Measurements from ENCODE around the gene ATF5. TPM values are rescaled to one million over a fixed set of nuclear protein-coding genes. Genes with fewer than 3 reads are reported as not detected.
A peak's percentile ranks its signal among the peaks of the same experiment; 100 is the strongest.

The ATF5 gene
- total and polyA plus RNA-seq, 2 of the 13 experiments (the other 11 are each of a cell fraction or from before 2014, with no cell fraction given): 5.2 to 10.3 TPM

GRCh38 chr19:49929121-49929610, at the start of gene ATF5, which contains the start of gene NUP62 (continued):
- TF ChIP-seq ZNF251 (CRISPR knock-in tag; IDR thresholded peaks at IDR 0.05) (no peak; the same call in 1 of the 2 replicates), ZNF713 (CRISPR knock-in tag; IDR thresholded peaks at IDR 0.05) (no peak), ZNF768 (CRISPR knock-in tag; IDR thresholded peaks at IDR 0.05) (peak; percentile 63; the same call in 1 of the 2 replicates), MBNL3 (CRISPR knock-in tag; conservative IDR thresholded peaks at IDR 0.05) (no peak), MLX (CRISPR knock-in tag; IDR thresholded peaks at IDR 0.05) (no peak), SOX6 (IDR thresholded peaks at IDR 0.05) (no peak), SOX6 (CRISPR knock-in tag; IDR thresholded peaks at IDR 0.05) (peak; percentile 38), ZNF503 (CRISPR knock-in tag; IDR thresholded peaks at IDR 0.05) (peak; percentile 67), SAFB2 (CRISPR knock-in tag; IDR thresholded peaks at IDR 0.05; ENCODE audit: borderline replicate concordance, low read depth) (peak; percentile 71; the same call in 1 of the 2 replicates), PAF1 (CRISPR knock-in tag; IDR thresholded peaks at IDR 0.05) (no peak), SETDB1 (CRISPR knock-in tag; IDR thresholded peaks at IDR 0.05; ENCODE audit: borderline replicate concordance) (no peak), ZNF225 (CRISPR knock-in tag; IDR thresholded peaks at IDR 0.05) (peak; percentile 95), ZNF281 (CRISPR knock-in tag; IDR thresholded peaks at IDR 0.05; ENCODE audit: borderline replicate concordance) (peak; percentile 94), ZNF761 (CRISPR knock-in tag; conservative IDR thresholded peaks at IDR 0.05) (peak; percentile 75; the same call in 1 of the 2 replicates), ZBTB42 (CRISPR knock-in tag; IDR thresholded peaks at IDR 0.05) (peak; percentile 95), ZNF121 (CRISPR knock-in tag; IDR thresholded peaks at IDR 0.05) (no peak), ZBTB1 (CRISPR knock-in tag; IDR thresholded peaks at IDR 0.05; ENCODE audit: borderline replicate concordance) (no peak), EHMT2 (IDR thresholded peaks at IDR 0.05; ENCODE audit: borderline replicate concordance, low read depth, low read length) (no peak), ZEB1 (IDR thresholded peaks at IDR 0.05; ENCODE audit: insufficient replicate concordance, low read depth) (no peak), ATF7 (IDR thresholded peaks at IDR 0.05) (no peak), ATF7 (CRISPR knock-in tag; IDR thresholded peaks at IDR 0.05) (no peak), ZFP36 (IDR thresholded peaks at IDR 0.05; ENCODE audit: borderline replicate concordance, low read depth, low read length, partially characterized antibody) (no peak), ZNF83 (CRISPR knock-in tag; IDR thresholded peaks at IDR 0.05; ENCODE audit: borderline replicate concordance) (peak; percentile 66; the same call in 1 of the 2 replicates), ZFY (CRISPR knock-in tag; IDR thresholded peaks at IDR 0.05) (peak; percentile 86), CSRNP1 (CRISPR knock-in tag; IDR thresholded peaks at IDR 0.05) (peak; percentile 92), FLYWCH1 (CRISPR knock-in tag; IDR thresholded peaks at IDR 0.05) (no peak)
